ENCODE measurements around the gene HDLBP.

HDLBP gene

GRCh38 chr2:241214766-241215165 lies 100.7 kb downstream of the HDLBP start:
- H3K27ac ChIP-seq (ENCODE audit: low read depth, low read length), result no peak overlapping the region
- no peaks in the 10 kb centered on the region for H3K27me3 ChIP-seq (ENCODE audit: control insufficient read depth, insufficient read depth, low read length)
- H3K4me1 ChIP-seq (ENCODE audit: control insufficient read depth, insufficient read depth, low read length), result peaks cover 13% of the 10 kb centered on the region
- no peaks in the 10 kb centered on the region for H3K9me3 ChIP-seq (ENCODE audit: control insufficient read depth, insufficient read depth, low read length)
- no peaks in the 10 kb centered on the region for H3K36me3 ChIP-seq (ENCODE audit: control insufficient read depth, insufficient read depth, low read length)
- H3K9ac ChIP-seq (ENCODE audit: low read depth, low read length), result no peak overlapping the region
- H3K4me3 ChIP-seq (ENCODE audit: low read depth, low read length), result no peak overlapping the region

GRCh38 chr2:241214209-241214608 lies 101.3 kb downstream of the HDLBP start:
- H3K9me3 ChIP-seq (ENCODE audit: control insufficient read depth, insufficient read depth, low read length), result no peaks in the 10 kb centered on the region
- no peak overlapping the region for H3K27ac ChIP-seq (ENCODE audit: low read depth, low read length)
- H3K4me3 ChIP-seq (ENCODE audit: low read depth, low read length), result no peak overlapping the region
- no peaks in the 10 kb centered on the region for H3K27me3 ChIP-seq (ENCODE audit: control insufficient read depth, insufficient read depth, low read length)
- no peak overlapping the region for H3K9ac ChIP-seq (ENCODE audit: low read depth, low read length)
- peaks cover 8% of the 10 kb centered on the region for H3K4me1 ChIP-seq (ENCODE audit: control insufficient read depth, insufficient read depth, low read length)
- no peaks in the 10 kb centered on the region for H3K36me3 ChIP-seq (ENCODE audit: control insufficient read depth, insufficient read depth, low read length)

- H3K9ac ChIP-seq (ENCODE audit: low read depth, low read length), result no peak overlapping the region
- no peak overlapping the region for H3K4me3 ChIP-seq (ENCODE audit: low read depth, low read length)
- H3K4me1 ChIP-seq (ENCODE audit: control insufficient read depth, insufficient read depth, low read length), result peaks cover 7% of the 10 kb centered on the region; the same call in 1 of the 2 replicates
- H3K27ac ChIP-seq (ENCODE audit: low read depth, low read length), result no peak overlapping the region
- H3K36me3 ChIP-seq (ENCODE audit: control insufficient read depth, insufficient read depth, low read length), result no peaks in the 10 kb centered on the region
- no peaks in the 10 kb centered on the region for H3K9me3 ChIP-seq (ENCODE audit: control insufficient read depth, insufficient read depth, low read length)
- no peaks in the 10 kb centered on the region for H3K27me3 ChIP-seq (ENCODE audit: control insufficient read depth, insufficient read depth, low read length)
These were observed 101.9 kb downstream of the HDLBP start for GRCh38 chr2:241213567-241213966.

- H3K27me3 ChIP-seq (ENCODE audit: control insufficient read depth, insufficient read depth, low read length), result no peaks in the 10 kb centered on the region
- no peak overlapping the region for H3K4me3 ChIP-seq (ENCODE audit: low read depth, low read length)
These were observed 102.4 kb downstream of the HDLBP start for GRCh38 chr2:241213041-241213440.

GRCh38 chr2:241211276-241211675 lies 104.2 kb downstream of the HDLBP start:
- Histone ChIP-seq H3K27ac (ENCODE audit: low read depth, low read length) (no peak overlapping the region), H3K4me1 (ENCODE audit: control insufficient read depth, insufficient read depth, low read length) (peaks cover 1% of the 10 kb centered on the region; the same call in 1 of the 2 replicates), H3K9me3 (ENCODE audit: control insufficient read depth, insufficient read depth, low read length) (no peaks in the 10 kb centered on the region), H3K4me3 (ENCODE audit: low read depth, low read length) (no peak overlapping the region), H3K9ac (ENCODE audit: low read depth, low read length) (no peak overlapping the region), H3K27me3 (ENCODE audit: control insufficient read depth, insufficient read depth, low read length) (no peaks in the 10 kb centered on the region), H3K36me3 (ENCODE audit: control insufficient read depth, insufficient read depth, low read length) (no peaks in the 10 kb centered on the region)

More at GRCh38 chr2:241213041-241213440, 102.4 kb downstream of the HDLBP start:
- Histone ChIP-seq H3K9ac (ENCODE audit: low read depth, low read length) (no peak overlapping the region), H3K36me3 (ENCODE audit: control insufficient read depth, insufficient read depth, low read length) (no peaks in the 10 kb centered on the region), H3K4me1 (ENCODE audit: control insufficient read depth, insufficient read depth, low read length) (peaks cover 7% of the 10 kb centered on the region; the same call in 1 of the 2 replicates), H3K9me3 (ENCODE audit: control insufficient read depth, insufficient read depth, low read length) (no peaks in the 10 kb centered on the region), H3K27ac (ENCODE audit: low read depth, low read length) (no peak overlapping the region)

GRCh38 chr2:241209271-241209670 lies 106.2 kb downstream of the HDLBP start:
- Histone ChIP-seq H3K27me3 (ENCODE audit: control insufficient read depth, insufficient read depth, low read length) (no peaks in the 10 kb centered on the region), H3K4me1 (ENCODE audit: control insufficient read depth, insufficient read depth, low read length) (no peaks in the 10 kb centered on the region), H3K27ac (ENCODE audit: low read depth, low read length) (no peak overlapping the region), H3K9me3 (ENCODE audit: control insufficient read depth, insufficient read depth, low read length) (no peaks in the 10 kb centered on the region), H3K4me3 (ENCODE audit: low read depth, low read length) (no peak overlapping the region), H3K36me3 (ENCODE audit: control insufficient read depth, insufficient read depth, low read length) (no peaks in the 10 kb centered on the region), H3K9ac (ENCODE audit: low read depth, low read length) (no peak overlapping the region)

- H3K9ac ChIP-seq (ENCODE audit: low read depth, low read length), result no peak overlapping the region
- H3K27ac ChIP-seq (ENCODE audit: low read depth, low read length), result no peak overlapping the region
- H3K4me1 ChIP-seq (ENCODE audit: control insufficient read depth, insufficient read depth, low read length), result no peaks in the 10 kb centered on the region
- no peaks in the 10 kb centered on the region for H3K9me3 ChIP-seq (ENCODE audit: control insufficient read depth, insufficient read depth, low read length)
- no peak overlapping the region for H3K4me3 ChIP-seq (ENCODE audit: low read depth, low read length)
- H3K36me3 ChIP-seq (ENCODE audit: control insufficient read depth, insufficient read depth, low read length), result no peaks in the 10 kb centered on the region
- H3K27me3 ChIP-seq (ENCODE audit: control insufficient read depth, insufficient read depth, low read length), result no peaks in the 10 kb centered on the region
These were observed 107.4 kb downstream of the HDLBP start for GRCh38 chr2:241208058-241208457.

- Histone ChIP-seq H3K4me3 (ENCODE audit: low read depth, low read length) (no peak overlapping the region), H3K27me3 (ENCODE audit: control insufficient read depth, insufficient read depth, low read length) (no peaks in the 10 kb centered on the region), H3K4me1 (ENCODE audit: control insufficient read depth, insufficient read depth, low read length) (no peaks in the 10 kb centered on the region), H3K36me3 (ENCODE audit: control insufficient read depth, insufficient read depth, low read length) (no peaks in the 10 kb centered on the region), H3K9me3 (ENCODE audit: control insufficient read depth, insufficient read depth, low read length) (no peaks in the 10 kb centered on the region), H3K9ac (ENCODE audit: low read depth, low read length) (no peak overlapping the region), H3K27ac (ENCODE audit: low read depth, low read length) (no peak overlapping the region)
These were observed 107.8 kb downstream of the HDLBP start for GRCh38 chr2:241207641-241208040.

- H3K9ac ChIP-seq (ENCODE audit: low read depth, low read length), result no peak overlapping the region
- no peaks in the 10 kb centered on the region for H3K4me1 ChIP-seq (ENCODE audit: control insufficient read depth, insufficient read depth, low read length)
- H3K27me3 ChIP-seq (ENCODE audit: control insufficient read depth, insufficient read depth, low read length), result no peaks in the 10 kb centered on the region
- no peaks in the 10 kb centered on the region for H3K9me3 ChIP-seq (ENCODE audit: control insufficient read depth, insufficient read depth, low read length)
- H3K36me3 ChIP-seq (ENCODE audit: control insufficient read depth, insufficient read depth, low read length), result no peaks in the 10 kb centered on the region
- no peak overlapping the region for H3K4me3 ChIP-seq (ENCODE audit: low read depth, low read length)
- no peak overlapping the region for H3K27ac ChIP-seq (ENCODE audit: low read depth, low read length)
These were observed 108.3 kb downstream of the HDLBP start for GRCh38 chr2:241207151-241207550.

- H3K9ac ChIP-seq (ENCODE audit: low read depth, low read length), result no peak overlapping the region
- no peak overlapping the region for H3K4me3 ChIP-seq (ENCODE audit: low read depth, low read length)
- H3K4me1 ChIP-seq (ENCODE audit: control insufficient read depth, insufficient read depth, low read length), result no peaks in the 10 kb centered on the region
- no peaks in the 10 kb centered on the region for H3K36me3 ChIP-seq (ENCODE audit: control insufficient read depth, insufficient read depth, low read length)
- H3K27ac ChIP-seq (ENCODE audit: low read depth, low read length), result no peak overlapping the region
- no peaks in the 10 kb centered on the region for H3K27me3 ChIP-seq (ENCODE audit: control insufficient read depth, insufficient read depth, low read length)
- H3K9me3 ChIP-seq (ENCODE audit: control insufficient read depth, insufficient read depth, low read length), result no peaks in the 10 kb centered on the region
These were observed 110.4 kb downstream of the HDLBP start for GRCh38 chr2:241205086-241205485.

- Histone ChIP-seq H3K27ac (ENCODE audit: low read depth, low read length) (no peak overlapping the region), H3K4me3 (ENCODE audit: low read depth, low read length) (no peak overlapping the region), H3K36me3 (ENCODE audit: control insufficient read depth, insufficient read depth, low read length) (no peaks in the 10 kb centered on the region), H3K27me3 (ENCODE audit: control insufficient read depth, insufficient read depth, low read length) (no peaks in the 10 kb centered on the region), H3K9me3 (ENCODE audit: control insufficient read depth, insufficient read depth, low read length) (no peaks in the 10 kb centered on the region), H3K4me1 (ENCODE audit: control insufficient read depth, insufficient read depth, low read length) (no peaks in the 10 kb centered on the region), H3K9ac (ENCODE audit: low read depth, low read length) (no peak overlapping the region)
These were observed 111.0 kb downstream of the HDLBP start for GRCh38 chr2:241204490-241204889.

- Histone ChIP-seq H3K27me3 (ENCODE audit: control insufficient read depth, insufficient read depth, low read length) (no peaks in the 10 kb centered on the region), H3K4me1 (ENCODE audit: control insufficient read depth, insufficient read depth, low read length) (no peaks in the 10 kb centered on the region), H3K27ac (ENCODE audit: low read depth, low read length) (no peak overlapping the region), H3K4me3 (ENCODE audit: low read depth, low read length) (no peak overlapping the region), H3K36me3 (ENCODE audit: control insufficient read depth, insufficient read depth, low read length) (no peaks in the 10 kb centered on the region), H3K9ac (ENCODE audit: low read depth, low read length) (no peak overlapping the region), H3K9me3 (ENCODE audit: control insufficient read depth, insufficient read depth, low read length) (no peaks in the 10 kb centered on the region)
These were observed 111.5 kb downstream of the HDLBP start for GRCh38 chr2:241204010-241204384.
